ENCODE results near the gene GOLGA5.
"Not testable (repeated sequence)": the region's sequence is repeated elsewhere in the genome, so short reads cannot be mapped to it uniquely, and the experiment has no call there.

GOLGA5 gene

DNA sequence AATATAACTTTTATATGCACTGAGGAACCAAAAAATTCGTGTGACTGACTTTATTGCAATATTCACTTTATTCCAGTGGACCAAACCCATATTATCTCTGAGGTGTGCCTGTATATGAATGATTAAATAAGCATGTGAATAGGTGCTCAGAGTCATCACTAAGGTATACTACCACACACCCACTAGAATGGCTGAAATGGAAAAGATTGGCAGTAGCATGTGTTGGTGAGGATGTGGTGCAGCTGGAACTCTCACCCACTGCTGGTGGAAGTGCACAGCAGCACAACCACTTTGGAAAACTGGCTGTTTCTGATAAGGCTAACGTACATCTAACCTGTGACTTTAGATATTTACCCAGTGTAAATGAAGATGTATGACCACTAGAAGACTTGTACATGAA lies 36.8 kb downstream of the GOLGA5 start:
- DNase-seq, result no peak

DNA sequence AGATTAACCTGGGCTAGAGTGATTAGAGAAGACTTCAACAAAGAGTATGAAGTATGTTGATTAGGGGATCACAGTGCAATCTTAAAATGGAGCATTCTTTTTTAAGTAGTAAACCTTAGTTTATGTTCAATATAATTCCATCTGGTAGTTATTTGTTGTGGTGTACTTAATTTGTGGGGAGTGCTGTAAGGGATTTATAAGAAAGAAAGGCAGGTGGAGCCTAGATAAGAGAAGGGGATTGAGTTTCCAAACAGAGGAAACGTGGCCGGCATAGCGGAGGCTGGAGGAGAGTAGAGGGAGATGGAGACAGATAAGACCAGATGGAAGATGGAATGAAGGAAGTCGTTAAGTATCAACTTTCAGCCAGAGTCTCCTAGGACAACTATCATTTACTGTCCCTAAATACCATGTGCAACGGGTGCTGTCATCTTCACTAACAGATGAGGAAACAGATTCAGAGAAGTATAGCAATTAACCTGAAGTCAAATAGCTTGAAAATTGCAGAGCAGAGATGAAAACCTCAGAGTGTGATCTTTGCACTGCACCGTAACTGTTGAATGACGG lies 38.1 kb downstream of the GOLGA5 start:
- no peak for DNase-seq

DNA sequence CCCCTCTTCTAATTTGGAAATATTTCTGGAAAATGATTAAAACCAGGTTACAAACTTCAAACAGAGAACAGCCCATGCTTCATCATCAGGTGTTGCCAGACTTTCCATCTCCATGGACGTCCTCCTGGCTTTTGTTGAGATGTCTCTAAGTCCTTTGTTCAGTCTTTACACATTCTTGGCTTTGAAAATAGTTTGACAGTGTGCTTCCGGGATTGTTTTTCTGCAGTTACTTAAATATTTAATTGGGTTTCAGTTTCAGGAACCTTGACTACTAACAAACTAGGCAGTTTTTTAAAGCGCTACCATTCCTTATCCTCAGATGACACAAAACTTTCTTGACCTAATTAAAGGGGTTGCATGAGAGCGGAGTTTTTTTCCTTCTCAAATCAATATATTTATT lies 47.8 kb downstream of the GOLGA5 start:
- DNase-seq, result no peak

DNA sequence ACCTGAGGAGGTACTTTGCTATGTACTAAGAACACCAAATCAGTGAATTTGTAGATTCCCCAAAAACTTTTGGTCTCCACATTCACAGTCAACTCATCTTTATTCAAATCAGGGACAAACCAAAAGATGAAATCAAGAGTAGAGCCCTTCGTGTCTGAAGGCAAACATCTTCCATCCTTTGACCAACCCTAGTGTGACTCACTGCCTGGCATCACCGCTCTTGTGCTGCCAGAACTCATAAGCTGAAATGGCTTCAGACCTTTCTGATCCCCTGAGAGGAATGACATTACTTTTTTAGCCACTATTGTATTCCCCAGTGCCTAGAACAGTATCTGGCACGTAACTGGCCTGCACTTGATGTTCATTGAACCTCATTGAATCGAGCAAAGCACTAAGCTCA lies 50.1 kb downstream of the GOLGA5 start:
- DNase-seq, result no peak

DNA sequence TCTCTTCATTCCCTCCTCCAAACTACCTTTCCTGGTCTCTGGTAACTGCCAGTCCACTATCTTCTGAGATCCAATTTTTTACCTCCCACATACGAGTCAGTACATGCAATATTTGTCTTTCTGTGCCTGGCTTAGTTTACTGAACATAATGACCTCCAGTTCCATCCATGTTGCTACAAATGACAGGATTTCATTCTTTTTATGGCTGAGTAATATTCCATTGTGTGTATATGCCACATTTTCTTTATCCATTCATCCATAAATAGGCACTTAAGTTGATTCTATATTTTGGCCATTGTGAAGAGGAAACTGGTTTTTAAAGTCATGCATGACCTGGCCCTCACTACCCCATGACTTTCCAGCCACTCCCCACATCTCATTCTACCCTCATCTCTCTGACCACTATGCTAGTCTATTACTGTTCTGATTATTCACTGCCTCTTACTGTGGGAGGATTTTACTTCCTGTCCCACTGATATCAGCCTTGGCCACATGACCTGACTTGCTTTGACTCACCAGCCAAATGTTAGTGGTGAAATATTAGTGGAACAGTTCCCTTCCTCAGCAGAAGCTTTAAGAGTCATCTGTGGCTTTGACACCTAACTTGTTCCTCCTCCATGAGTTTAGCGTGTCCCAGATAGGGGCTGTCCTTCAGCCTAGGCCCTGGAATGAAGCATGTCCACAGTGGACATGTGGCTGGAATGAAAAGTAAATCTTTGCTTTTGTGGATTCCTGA lies 52.2 kb downstream of the GOLGA5 start:
- no peak for DNase-seq

DNA sequence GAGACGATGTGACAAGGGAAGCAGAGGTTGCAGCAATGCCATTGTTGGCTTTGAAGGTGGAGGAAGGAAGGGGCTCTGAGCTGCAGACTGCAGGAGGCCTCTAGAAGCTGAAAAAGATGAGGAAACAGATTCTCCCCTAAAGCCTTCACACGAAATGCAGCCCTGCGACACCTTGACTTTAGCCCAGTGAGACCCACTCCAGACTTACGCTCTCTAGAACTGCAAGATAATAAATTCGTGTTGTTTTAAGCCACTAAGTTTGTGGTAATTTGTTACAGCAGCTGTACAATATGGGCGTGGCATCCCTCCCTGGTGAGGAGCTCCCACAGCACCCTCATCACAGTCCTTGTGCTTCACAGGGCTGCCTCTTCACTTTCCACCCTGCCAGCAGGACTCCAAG lies 53.2 kb downstream of the GOLGA5 start:
- DNase-seq, result peak; percentile 33

DNA sequence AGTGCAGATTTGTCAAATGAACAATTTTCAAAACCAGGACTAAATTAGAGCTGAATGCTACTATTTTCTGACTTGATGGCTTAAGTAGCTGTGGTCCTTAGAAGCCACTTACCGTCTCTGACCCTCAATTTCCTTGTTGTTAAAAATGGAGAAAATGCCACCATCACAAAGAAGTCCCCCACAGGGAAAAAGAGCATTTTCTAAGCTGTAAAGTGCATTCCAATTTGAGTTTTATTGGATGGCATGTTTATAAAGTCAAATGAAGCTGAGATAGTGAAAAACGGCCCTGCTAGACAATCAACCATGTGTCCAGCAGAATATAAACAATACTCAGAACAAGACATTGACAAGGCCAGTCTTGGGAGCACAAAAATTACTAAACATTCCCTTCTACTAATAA lies 53.6 kb downstream of the GOLGA5 start:
- peak; percentile 33 for DNase-seq

DNA sequence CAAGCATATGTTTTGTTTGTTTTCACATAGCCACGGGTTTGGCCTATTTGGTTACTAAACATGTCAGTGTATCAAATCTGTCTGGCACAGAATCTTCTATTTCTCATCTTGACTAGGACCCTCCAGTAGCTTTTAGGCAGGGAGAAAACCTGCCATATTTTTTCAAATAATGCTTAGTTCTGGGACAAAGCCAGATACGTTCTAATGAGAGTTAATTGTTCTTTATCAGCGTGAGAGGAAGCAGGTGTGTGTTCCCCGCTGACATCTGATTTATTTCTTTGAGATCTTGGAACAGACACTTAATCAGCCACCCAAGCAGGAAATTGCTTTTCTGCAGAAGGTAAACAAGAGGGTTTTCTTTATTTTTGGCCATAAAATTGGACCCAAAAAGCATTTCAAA lies 54.8 kb downstream of the GOLGA5 start:
- peak; percentile 98 for DNase-seq

- no peak for DNase-seq
These were observed 56.4 kb downstream of the GOLGA5 start for GRCh38 chr14:92850492-92850891.

GRCh38 chr14:92853136-92853535 lies 59.0 kb downstream of the GOLGA5 start:
- DNase-seq, result not testable (repeated sequence)

- no peak for DNase-seq
These were observed 66.1 kb downstream of the GOLGA5 start for GRCh38 chr14:92860049-92860840.

- no peak for DNase-seq
These were observed 68.0 kb downstream of the GOLGA5 start for GRCh38 chr14:92861856-92862745.

- DNase-seq, result no peak
These were observed 69.4 kb downstream of the GOLGA5 start for GRCh38 chr14:92863286-92864080.

GRCh38 chr14:92865674-92866073 lies 71.6 kb downstream of the GOLGA5 start:
- DNase-seq, result no peak

- no peak for DNase-seq
These were observed 72.2 kb downstream of the GOLGA5 start for GRCh38 chr14:92866181-92866752.

GRCh38 chr14:92866901-92867865 lies 73.1 kb downstream of the GOLGA5 start:
- DNase-seq, result peak; percentile 34

DNA sequence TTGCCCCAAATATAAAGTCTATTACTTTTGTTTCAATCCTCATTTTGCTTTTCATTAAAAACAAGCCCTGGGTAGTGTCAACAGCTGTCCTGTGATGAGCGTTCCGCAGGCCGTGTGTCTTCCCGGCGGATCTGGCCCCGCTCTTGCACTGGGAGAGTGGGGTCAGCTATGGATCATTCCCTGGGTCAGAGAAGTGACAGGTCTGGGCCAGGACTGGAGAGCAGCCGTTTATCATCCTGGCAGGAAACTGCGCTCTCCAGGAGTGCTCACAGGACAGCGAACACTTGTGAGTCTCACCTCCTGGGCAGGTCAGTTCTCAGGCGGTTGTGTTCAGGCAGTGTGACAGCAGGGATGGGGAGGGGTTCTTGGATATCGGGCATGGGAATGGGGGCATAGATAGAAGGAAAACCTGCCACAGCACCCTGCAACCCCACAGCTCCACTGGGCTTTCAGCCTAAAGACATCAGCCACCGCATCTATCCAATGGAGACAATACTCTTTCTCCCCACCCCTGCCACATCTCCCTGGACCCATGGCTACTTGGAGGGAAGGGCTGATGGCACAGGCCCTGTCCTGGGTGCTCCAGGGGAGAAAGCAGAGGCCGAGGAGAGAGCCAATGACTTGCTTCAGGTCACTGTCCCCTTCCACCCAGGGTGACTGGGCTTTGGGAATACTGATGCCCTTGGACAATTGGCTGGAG lies 81.0 kb downstream of the GOLGA5 start:
- DNase-seq, result no peak

DNA sequence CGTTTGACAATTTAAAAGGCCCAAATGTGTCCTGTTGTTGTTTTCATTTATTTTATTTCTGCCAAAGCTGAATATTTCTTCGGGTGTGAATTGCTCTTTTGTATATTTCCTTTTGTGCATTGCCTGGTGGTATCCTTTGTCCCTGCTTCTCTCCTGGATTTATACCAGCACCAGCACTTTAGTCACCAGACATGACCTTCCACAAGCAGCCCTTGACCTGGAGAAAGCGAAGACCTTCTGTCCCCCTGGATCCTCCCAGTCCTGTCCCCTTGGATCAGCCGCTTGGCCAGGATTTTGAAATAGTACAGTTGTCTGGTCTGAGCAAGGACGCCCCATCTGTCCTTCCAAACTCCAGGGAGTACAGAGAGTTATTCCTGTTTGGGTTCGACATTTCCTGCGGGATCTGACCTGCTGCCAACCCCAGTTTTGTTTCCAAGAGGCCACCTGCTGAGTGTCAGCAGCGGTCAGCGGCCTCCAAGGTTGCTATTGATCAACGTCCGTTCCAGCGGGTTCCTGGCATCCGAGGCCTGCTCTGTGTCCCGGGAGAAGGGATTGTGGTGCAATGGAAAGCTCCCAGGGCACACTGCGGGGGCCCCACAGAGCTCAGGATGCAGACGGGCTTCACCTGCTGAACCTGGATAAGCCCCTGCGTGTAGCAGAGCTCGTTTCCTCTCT lies 83.8 kb downstream of the GOLGA5 start:
- no peak for DNase-seq

- DNase-seq, result no peak
These were observed 86.2 kb downstream of the GOLGA5 start for GRCh38 chr14:92880351-92880750.

Data from DMS79 (cell line).